ENCODE results near the gene ASB1.

- no peak for TF ChIP-seq CTCF (IDR thresholded peaks at IDR 0.05)
- no peak for TF ChIP-seq MAX (IDR thresholded peaks at IDR 0.05; ENCODE audit: low read depth)
- no peak for TF ChIP-seq POLR2AphosphoS5 (IDR thresholded peaks at IDR 0.05; ENCODE audit: low read depth, low read length)
- TF ChIP-seq ELF1 (IDR thresholded peaks at IDR 0.05) = no peak
- TF ChIP-seq USF2 (IDR thresholded peaks at IDR 0.05; ENCODE audit: borderline replicate concordance, low read depth, low read length) = no peak
Observed at GRCh38 chr2:238464389-238464788, 37.7 kb downstream of the ASB1 start.

Data from SK-N-SH (cell line).